Gastroesophageal sphincter (tissue), 3 donors: ENCODE measurements around the gene NXT2.

ENCODE experiments used
- EP300 ChIP-seq: sonication (generic); formaldehyde crosslinking; IDR thresholded peaks from one replicate; pipeline ENCODE4 v1.6.1; 2017; ENCODE audit warnings: antibody characterized with exemption, mild to moderate bottlenecking
- TF ChIP-seq, protein P1 (sequence below), 4 experiments: fragments of 200-600 bp in 2 of 4; fragments of 450-650 bp in 2 of 4; sonication (generic) in 1 of 4; IDR thresholded peaks; one replicate each; pipeline ENCODE4 v1.5.1; 2017 to 2019; ENCODE audit warnings: antibody characterized with exemption in 4 of 4, mild to moderate bottlenecking in 2 of 4, moderate library complexity in 2 of 4

DNA sequence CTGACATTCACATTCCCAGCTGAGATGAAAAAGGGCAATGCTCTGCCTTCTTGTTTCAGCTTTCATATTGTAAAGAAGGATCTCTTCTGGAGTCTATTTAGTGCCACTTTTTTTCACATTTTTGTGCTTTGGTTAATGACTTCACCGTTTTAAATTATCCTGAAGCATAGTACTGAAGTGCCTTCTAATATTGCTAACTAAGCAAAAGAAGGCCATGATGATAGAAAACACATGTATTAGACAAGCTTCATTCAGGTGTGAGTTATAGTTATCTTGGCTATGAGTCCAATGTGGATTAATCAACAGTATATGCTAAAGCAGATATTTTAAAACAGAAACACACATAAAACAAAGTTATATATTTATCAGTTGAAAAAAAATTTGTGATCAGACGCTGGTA is 40.4 kb downstream of the NXT2 start:
- TF ChIP-seq, protein P1, sequence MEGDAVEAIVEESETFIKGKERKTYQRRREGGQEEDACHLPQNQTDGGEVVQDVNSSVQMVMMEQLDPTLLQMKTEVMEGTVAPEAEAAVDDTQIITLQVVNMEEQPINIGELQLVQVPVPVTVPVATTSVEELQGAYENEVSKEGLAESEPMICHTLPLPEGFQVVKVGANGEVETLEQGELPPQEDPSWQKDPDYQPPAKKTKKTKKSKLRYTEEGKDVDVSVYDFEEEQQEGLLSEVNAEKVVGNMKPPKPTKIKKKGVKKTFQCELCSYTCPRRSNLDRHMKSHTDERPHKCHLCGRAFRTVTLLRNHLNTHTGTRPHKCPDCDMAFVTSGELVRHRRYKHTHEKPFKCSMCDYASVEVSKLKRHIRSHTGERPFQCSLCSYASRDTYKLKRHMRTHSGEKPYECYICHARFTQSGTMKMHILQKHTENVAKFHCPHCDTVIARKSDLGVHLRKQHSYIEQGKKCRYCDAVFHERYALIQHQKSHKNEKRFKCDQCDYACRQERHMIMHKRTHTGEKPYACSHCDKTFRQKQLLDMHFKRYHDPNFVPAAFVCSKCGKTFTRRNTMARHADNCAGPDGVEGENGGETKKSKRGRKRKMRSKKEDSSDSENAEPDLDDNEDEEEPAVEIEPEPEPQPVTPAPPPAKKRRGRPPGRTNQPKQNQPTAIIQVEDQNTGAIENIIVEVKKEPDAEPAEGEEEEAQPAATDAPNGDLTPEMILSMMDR (IDR thresholded peaks at IDR 0.05), result no peak
- no peak for TF ChIP-seq EP300
